Ascending aorta (tissue), 2 donors: ENCODE measurements around the gene ENTHD1. TPM values are rescaled to one million over a fixed set of nuclear protein-coding genes. Genes with fewer than 3 reads are reported as not detected.

Experiments used
- DNase-seq, 2 donors: peaks; one replicate each; pipeline ENCODE4 v3.0.0-alpha.2; 2019; ENCODE audit warnings: low spot score in 2 of 2
- H3K27ac ChIP-seq, 2 donors: fragments of 200-600 bp; sonication (generic); one replicate each; pipeline ENCODE4 v1.5.1; 2016 to 2017; ENCODE audit warnings: mild to moderate bottlenecking in 1 of 2
- H3K27me3 ChIP-seq: fragments of 200-600 bp; sonication (generic); one replicate; pipeline ENCODE4 v1.5.1; 2017
- H3K36me3 ChIP-seq, 2 donors: fragments of 200-600 bp; sonication (generic); one replicate each; pipeline ENCODE4 v1.5.1; 2016
- H3K4me1 ChIP-seq, 2 donors: fragments of 200-600 bp; sonication (generic); one replicate each; pipeline ENCODE4 v1.5.1; 2016 to 2017; ENCODE audit warnings: mild to moderate bottlenecking in 1 of 2
- H3K4me3 ChIP-seq, 2 donors: fragments of 200-600 bp; sonication (generic); one replicate each; pipeline ENCODE4 v1.5.1; 2016 to 2017; ENCODE audit warnings: mild to moderate bottlenecking in 1 of 2
- H3K9me3 ChIP-seq, 2 donors: fragments of 200-600 bp; sonication (generic); one replicate each; pipeline ENCODE4 v1.5.1; 2016
- CTCF ChIP-seq, 3 experiments: fragments of 200-600 bp in 2 of 3; fragments of 450-650 bp in 1 of 3; sonication (generic) in 2 of 3; IDR thresholded peaks; one replicate each; pipeline ENCODE4 v1.5.1; 2016 to 2019; ENCODE audit warnings: antibody characterized with exemption in 3 of 3, mild to moderate bottlenecking in 1 of 3, moderate library complexity in 1 of 3
- intact Hi-C: fragments of 100-400 bp; cut with DNase I; formaldehyde crosslinking; loops from one replicate; pipeline ENCODE4 v1.15.1; 2023
- total RNA-seq: library from RNA; depleted of rRNA; stranded (reverse); fragments of >200 nt; gene quantifications from one replicate; pipeline ENCODE4 v1.1.0, GENCODE V29; 2016

The ENTHD1 gene
- total RNA-seq, 1 donor from 2014 or later: 0.21 TPM

GRCh38 chr22:39727541-39727940 lies 166.0 kb downstream of the ENTHD1 start:
- Histone ChIP-seq H3K4me3 (no peak overlapping the region), H3K27me3 (no peaks in the 10 kb centered on the region), H3K36me3 (no peaks in the 10 kb centered on the region), H3K9me3 (no peaks in the 10 kb centered on the region), H3K27ac (no peak overlapping the region), H3K4me1 (no peaks in the 10 kb centered on the region)
- no peak for TF ChIP-seq CTCF (IDR thresholded peaks at IDR 0.05)
- intact Hi-C loops: no loop called here
- DNase-seq: no peak

GRCh38 chr22:39725351-39726035 lies 168.1 kb downstream of the ENTHD1 start:
- no peak for DNase-seq
- Histone ChIP-seq H3K9me3 (no peaks in the 10 kb centered on the region), H3K4me1 (no peaks in the 10 kb centered on the region), H3K27ac (no peak overlapping the region), H3K27me3 (no peaks in the 10 kb centered on the region), H3K36me3 (no peaks in the 10 kb centered on the region), H3K4me3 (no peak overlapping the region)
- no peak for TF ChIP-seq CTCF (IDR thresholded peaks at IDR 0.05)
- intact Hi-C loops: no loop called here

GRCh38 chr22:39724857-39725256 lies 168.7 kb downstream of the ENTHD1 start:
- Histone ChIP-seq H3K4me1 (no peaks in the 10 kb centered on the region), H3K36me3 (no peaks in the 10 kb centered on the region), H3K9me3 (no peaks in the 10 kb centered on the region), H3K27me3 (no peaks in the 10 kb centered on the region), H3K27ac (no peak overlapping the region), H3K4me3 (no peak overlapping the region)
- no peak for DNase-seq
- intact Hi-C loops: no loop called here
- no peak for TF ChIP-seq CTCF (IDR thresholded peaks at IDR 0.05)

GRCh38 chr22:39724390-39724789 lies 169.2 kb downstream of the ENTHD1 start:
- Histone ChIP-seq H3K36me3 (no peaks in the 10 kb centered on the region), H3K27me3 (no peaks in the 10 kb centered on the region), H3K27ac (no peak overlapping the region), H3K9me3 (no peaks in the 10 kb centered on the region), H3K4me1 (no peaks in the 10 kb centered on the region), H3K4me3 (no peak overlapping the region)
- intact Hi-C loops: no loop called here
- no peak for DNase-seq
- no peak for TF ChIP-seq CTCF (IDR thresholded peaks at IDR 0.05)

- TF ChIP-seq CTCF (IDR thresholded peaks at IDR 0.05): no peak
- Histone ChIP-seq H3K27ac (no peak overlapping the region), H3K9me3 (no peaks in the 10 kb centered on the region), H3K27me3 (no peaks in the 10 kb centered on the region), H3K4me3 (no peak overlapping the region), H3K36me3 (no peaks in the 10 kb centered on the region), H3K4me1 (no peaks in the 10 kb centered on the region)
- intact Hi-C loops: no loop called here
- no peak for DNase-seq
Observed at GRCh38 chr22:39723899-39724351, 169.6 kb downstream of the ENTHD1 start.
